Hepatocyte (in vitro differentiated cells): ENCODE data around the gene TREH. TPM values are rescaled to one million over a fixed set of nuclear protein-coding genes. Genes with fewer than 3 reads are reported as not detected.

ENCODE experiments used
- DNase-seq: peaks from one replicate; pipeline ENCODE4 v3.0.0-alpha.2; 2016; ENCODE audit warnings: low spot score
- H2AFZ ChIP-seq: fragments of 200-600 bp; sonication (generic); 2 replicates; pipeline ENCODE4 v1.6.0; 2016; ENCODE audit warnings: antibody characterized with exemption, mild to moderate bottlenecking
- H3K27ac ChIP-seq: fragments of 200-600 bp; sonication (generic); 2 replicates; pipeline ENCODE4 v1.5.1; 2016; ENCODE audit warnings: mild to moderate bottlenecking
- H3K27me3 ChIP-seq: fragments of 200-600 bp; sonication (generic); 2 replicates; pipeline ENCODE4 v1.6.1; 2016
- H3K36me3 ChIP-seq: fragments of 200-600 bp; sonication (generic); replicated peaks from 2 replicates; pipeline ENCODE4 v1.5.1; 2016; ENCODE audit warnings: low read depth; ENCODE audit not compliant: insufficient read depth
- H3K4me1 ChIP-seq: fragments of 200-600 bp; sonication (generic); 2 replicates; pipeline ENCODE4 v1.5.1; 2016; ENCODE audit warnings: mild to moderate bottlenecking, moderate library complexity; ENCODE audit not compliant: insufficient read depth
- H3K4me2 ChIP-seq: fragments of 200-600 bp; sonication (generic); 2 replicates; pipeline ENCODE4 v1.6.0; 2016
- H3K4me3 ChIP-seq: fragments of 200-600 bp; sonication (generic); 2 replicates; pipeline ENCODE4 v1.5.1; 2016; ENCODE audit warnings: mild to moderate bottlenecking
- H3K79me2 ChIP-seq: fragments of 200-600 bp; sonication (generic); 2 replicates; pipeline ENCODE4 v1.6.0; 2017; ENCODE audit warnings: mild to moderate bottlenecking
- H3K9me2 ChIP-seq: fragments of 200-600 bp; sonication (generic); replicated peaks from 2 replicates; pipeline ENCODE4 v1.6.0; 2017; ENCODE audit warnings: mild to moderate bottlenecking; ENCODE audit not compliant: insufficient read depth
- H3K9me3 ChIP-seq: fragments of 200-600 bp; sonication (generic); 2 replicates; pipeline ENCODE4 v1.5.1; 2016; ENCODE audit warnings: low read depth, mild to moderate bottlenecking
- H4K20me1 ChIP-seq: fragments of 200-600 bp; sonication (generic); 2 replicates; pipeline ENCODE4 v1.6.0; 2016; ENCODE audit warnings: mild to moderate bottlenecking; ENCODE audit not compliant: insufficient read depth, poor library complexity, severe bottlenecking
- EZH2 ChIP-seq: fragments of 200-600 bp; sonication (generic); IDR thresholded peaks from 2 replicates; pipeline ENCODE4 v1.6.1; 2016; ENCODE audit warnings: antibody characterized with exemption, mild to moderate bottlenecking, borderline replicate concordance
- EZH2phosphoT487 ChIP-seq: fragments of 200-600 bp; sonication (generic); IDR thresholded peaks from one replicate; pipeline ENCODE4 v1.6.1; 2018; ENCODE audit warnings: antibody characterized with exemption, mild to moderate bottlenecking, low read depth, moderate library complexity; ENCODE audit not compliant: unreplicated experiment, severe bottlenecking
- WGBS: methylation state at CpG from one replicate; pipeline ENCODE4 v1.1.6; 2016; ENCODE audit warnings: low lambda C conversion rate; ENCODE audit errors: missing lambda C conversion rate; 5-methylcytosine and 5-hydroxymethylcytosine counted together
- polyA plus RNA-seq: library from polyadenylated mRNA; unstranded; fragments of >200 nt; fragmentation: Nextera tagmentation; extraction: Ambion mirVana; gene quantifications from 2 replicates; pipeline ENCODE4 v1.2.1, GENCODE V29; 2016
- total RNA-seq: library from RNA; depleted of rRNA; stranded (reverse); fragments of >200 nt; gene quantifications from 2 replicates; pipeline ENCODE4 v1.2.3, GENCODE V29; 2014
- TF ChIP-seq, protein P1 (sequence below): fragments of 200-600 bp; sonication (generic); IDR thresholded peaks from 2 replicates; pipeline ENCODE4 v1.5.1; 2016; ENCODE audit warnings: antibody characterized with exemption, mild to moderate bottlenecking; ENCODE audit not compliant: poor library complexity

Gene TREH
- total and polyA plus RNA-seq, 2 experiments from 2014 or later: 6.6 to 10.7 TPM

DNA sequence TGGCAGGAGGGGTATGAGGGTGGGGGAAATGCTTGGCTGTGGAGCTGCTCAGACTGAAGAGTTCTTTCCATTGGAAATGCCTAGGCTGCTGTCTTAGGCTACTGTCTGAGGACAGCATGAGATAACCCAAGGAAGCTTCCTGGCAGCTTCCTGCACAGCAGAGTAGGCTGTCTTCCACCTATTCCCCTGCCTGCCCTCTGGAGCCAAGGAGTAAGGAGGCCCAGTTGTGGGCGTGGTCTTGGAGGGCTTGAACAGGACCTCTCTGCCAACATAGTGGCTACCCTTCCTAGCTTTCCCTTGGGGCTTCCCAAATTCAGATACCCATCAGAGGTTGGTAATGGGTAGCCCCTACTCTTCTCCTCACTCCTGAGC is 46.1 kb downstream of the TREH start:
- 94% methylated on average over 1 of the region's 1 CpG for WGBS
- Histone ChIP-seq H3K9me3 (no peaks in the 10 kb centered on the region), H3K27ac (no peak overlapping the region), H2AFZ (no peak overlapping the region), H3K4me3 (no peak overlapping the region), H3K4me1 (peaks cover 20% of the 10 kb centered on the region), H4K20me1 (no peaks in the 10 kb centered on the region), H3K9me2 (no peaks in the 10 kb centered on the region), H3K79me2 (peaks cover 3% of the 10 kb centered on the region), H3K36me3 (no peaks in the 10 kb centered on the region), H3K27me3 (no peaks in the 10 kb centered on the region), H3K4me2 (no peak overlapping the region)
- TF ChIP-seq EZH2phosphoT487 (no peak), EZH2 (no peak)
- TF ChIP-seq, protein P1, sequence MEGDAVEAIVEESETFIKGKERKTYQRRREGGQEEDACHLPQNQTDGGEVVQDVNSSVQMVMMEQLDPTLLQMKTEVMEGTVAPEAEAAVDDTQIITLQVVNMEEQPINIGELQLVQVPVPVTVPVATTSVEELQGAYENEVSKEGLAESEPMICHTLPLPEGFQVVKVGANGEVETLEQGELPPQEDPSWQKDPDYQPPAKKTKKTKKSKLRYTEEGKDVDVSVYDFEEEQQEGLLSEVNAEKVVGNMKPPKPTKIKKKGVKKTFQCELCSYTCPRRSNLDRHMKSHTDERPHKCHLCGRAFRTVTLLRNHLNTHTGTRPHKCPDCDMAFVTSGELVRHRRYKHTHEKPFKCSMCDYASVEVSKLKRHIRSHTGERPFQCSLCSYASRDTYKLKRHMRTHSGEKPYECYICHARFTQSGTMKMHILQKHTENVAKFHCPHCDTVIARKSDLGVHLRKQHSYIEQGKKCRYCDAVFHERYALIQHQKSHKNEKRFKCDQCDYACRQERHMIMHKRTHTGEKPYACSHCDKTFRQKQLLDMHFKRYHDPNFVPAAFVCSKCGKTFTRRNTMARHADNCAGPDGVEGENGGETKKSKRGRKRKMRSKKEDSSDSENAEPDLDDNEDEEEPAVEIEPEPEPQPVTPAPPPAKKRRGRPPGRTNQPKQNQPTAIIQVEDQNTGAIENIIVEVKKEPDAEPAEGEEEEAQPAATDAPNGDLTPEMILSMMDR: no peak
- no peak for DNase-seq

DNA sequence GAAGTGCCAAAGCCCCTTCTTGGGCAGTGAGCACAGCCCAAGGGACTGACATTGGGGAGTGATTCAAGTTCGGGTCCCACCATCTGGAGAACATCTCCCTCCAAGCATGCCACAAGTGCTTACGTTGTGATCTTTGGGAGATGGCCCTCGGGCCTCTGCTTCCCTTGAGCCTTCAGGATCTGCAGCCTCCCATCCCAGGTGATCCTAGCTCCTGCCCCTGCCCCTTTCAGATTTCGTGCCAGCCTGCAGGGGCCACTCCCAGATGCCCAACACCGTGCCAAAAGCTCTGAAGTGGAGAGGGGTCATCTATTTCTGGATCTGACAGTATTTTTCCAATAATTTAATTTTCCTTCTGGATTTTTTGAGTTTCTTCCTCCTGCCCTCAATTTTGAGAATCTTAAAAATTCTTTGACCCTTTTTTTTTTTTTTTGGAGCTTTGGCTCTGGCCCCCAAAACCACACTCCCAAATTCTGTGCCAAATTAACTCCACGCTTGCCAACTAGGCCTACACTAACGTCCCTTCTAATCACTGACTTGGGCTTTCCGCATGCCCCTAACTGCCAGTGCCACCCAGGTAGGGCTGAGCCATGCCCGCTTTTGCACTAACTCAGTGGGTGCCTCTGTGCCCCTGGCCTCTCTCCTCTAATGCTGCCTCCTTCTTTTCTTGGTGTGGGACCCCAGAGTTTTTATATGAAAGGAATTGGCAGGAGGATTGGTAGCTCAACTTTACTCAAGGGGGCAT is 46.7 kb downstream of the TREH start:
- Histone ChIP-seq H2AFZ (no peak overlapping the region), H3K4me1 (peaks cover 20% of the 10 kb centered on the region), H3K27me3 (no peaks in the 10 kb centered on the region), H4K20me1 (no peaks in the 10 kb centered on the region), H3K27ac (no peak overlapping the region), H3K9me3 (no peaks in the 10 kb centered on the region), H3K9me2 (no peaks in the 10 kb centered on the region), H3K79me2 (peaks cover 3% of the 10 kb centered on the region), H3K4me3 (no peak overlapping the region), H3K4me2 (no peak overlapping the region), H3K36me3 (no peaks in the 10 kb centered on the region)
- 92% methylated on average over 9 of the region's 9 CpGs for WGBS
- DNase-seq: no peak
- TF ChIP-seq, protein P1: no peak
- TF ChIP-seq EZH2phosphoT487: no peak

- Histone ChIP-seq H3K9me3 (no peaks in the 10 kb centered on the region), H3K4me1 (peaks cover 20% of the 10 kb centered on the region), H2AFZ (no peak overlapping the region), H3K36me3 (no peaks in the 10 kb centered on the region), H4K20me1 (no peaks in the 10 kb centered on the region), H3K4me2 (no peak overlapping the region), H3K79me2 (peaks cover 3% of the 10 kb centered on the region), H3K27me3 (no peaks in the 10 kb centered on the region), H3K4me3 (no peak overlapping the region), H3K9me2 (no peaks in the 10 kb centered on the region), H3K27ac (no peak overlapping the region)
- DNase-seq: no peak
- 93% methylated on average over 14 of the region's 14 CpGs for whole genome bisulfite sequencing
- TF ChIP-seq EZH2phosphoT487 (no peak), EZH2 (no peak)
- TF ChIP-seq, protein P1: no peak
Measured at GRCh38 chr11:118631142-118631909, 48.1 kb downstream of the TREH start.
